MCF 10A (cell line): ENCODE results near the gene HNRNPL. TPM values are rescaled to one million over a fixed set of nuclear protein-coding genes. Genes with fewer than 3 reads are reported as not detected.
"Not testable (repeated sequence)": the region's sequence is repeated elsewhere in the genome, so short reads cannot be mapped to it uniquely, and the experiment has no call there.

Experiments used
- BruUV-seq: library from RNA; stranded (reverse); fragments of 400-500 nt; replicated peaks from 2 replicates; lab custom pipeline; 2021; lab: Mats Ljungman, UMichigan
- CTCF ChIA-PET: fragments of 300-600 bp; sonication (Branson Sonifier 250); formaldehyde crosslinking; extraction: SDS; loops from one replicate; lab custom pipeline; 2021; ENCODE audit warnings: antibody characterized with exemption, inconsistent platforms; lab: Yijun Ruan, JAX
- POLR2A ChIA-PET: fragments of 300-600, 350-650 bp; sonication (Branson Sonifier 250); formaldehyde crosslinking; extraction: SDS; loops from one replicate; lab custom pipeline; 2020; ENCODE audit warnings: antibody characterized with exemption, inconsistent platforms; lab: Yijun Ruan, JAX
- DNase-seq: peaks from one replicate; pipeline ENCODE4 v3.0.0-alpha.2; 2018; ENCODE audit not compliant: unreplicated experiment
- H3K27ac Mint-ChIP-seq: one replicate; pipeline ENCODE4 v1.8.0; 2022; ENCODE audit warnings: mild to moderate bottlenecking, low read depth, mixed read lengths; ENCODE audit not compliant: unreplicated experiment
- H3K27me3 Mint-ChIP-seq: one replicate; pipeline ENCODE4 v1.8.0; 2022; ENCODE audit warnings: mixed read lengths; ENCODE audit not compliant: insufficient read depth, unreplicated experiment
- H3K36me3 Mint-ChIP-seq: one replicate; pipeline ENCODE4 v1.8.0; 2022; ENCODE audit warnings: mild to moderate bottlenecking, moderate library complexity, mixed read lengths; ENCODE audit not compliant: insufficient read depth, unreplicated experiment
- H3K4me1 Mint-ChIP-seq: one replicate; pipeline ENCODE4 v1.8.0; 2022; ENCODE audit warnings: mixed read lengths; ENCODE audit not compliant: insufficient read depth, unreplicated experiment
- H3K4me3 Mint-ChIP-seq: one replicate; pipeline ENCODE4 v1.8.0; 2022; ENCODE audit warnings: mild to moderate bottlenecking, moderate library complexity, mixed read lengths; ENCODE audit not compliant: unreplicated experiment
- H3K9me3 Mint-ChIP-seq: one replicate; pipeline ENCODE4 v1.8.0; 2022; ENCODE audit warnings: mixed read lengths; ENCODE audit not compliant: unreplicated experiment
- CTCF ChIP-seq: fragments of 200-600 bp; IDR thresholded peaks from one replicate; pipeline ENCODE4 v1.8.0; 2022; ENCODE audit warnings: antibody characterized with exemption, mild to moderate bottlenecking; ENCODE audit not compliant: unreplicated experiment
- intact Hi-C: fragments of 100-400 bp; cut with micrococcal nuclease; formaldehyde crosslinking; loops from 2 replicates; pipeline ENCODE4 v1.14.1; 2022
- total RNA-seq: library from RNA; stranded (reverse); gene quantifications from 2 replicates; pipeline ENCODE4 v1.2.3, GENCODE V29; 2022

HNRNPL gene
- total RNA-seq, 1 experiment from 2014 or later: 421 TPM

GRCh38 chr19:38856813-38857212 is 7.0 kb upstream of the HNRNPL start:
- no peak for DNase-seq
- no peaks in the 10 kb centered on the region for H3K9me3 Mint-ChIP-seq
- ChIA-PET POLR2A (interaction anchor here (0.6 kb wide), 1 partner anchor 229 kb away, joined by 3 read pairs; no protein-coding TSS in a partner anchor), CTCF (no interaction called here)
- H3K4me1 Mint-ChIP-seq: peaks cover 6% of the 10 kb centered on the region
- TF ChIP-seq CTCF: no peak
- H3K36me3 Mint-ChIP-seq: no peaks in the 10 kb centered on the region
- no peak overlapping the region for H3K4me3 Mint-ChIP-seq
- no TSS peak for BruUV-seq
- H3K27ac Mint-ChIP-seq: no peak overlapping the region
- intact Hi-C loops: no loop called here
- no peaks in the 10 kb centered on the region for H3K27me3 Mint-ChIP-seq

GRCh38 chr19:38855751-38856150 is 6.0 kb upstream of the HNRNPL start:
- H3K27ac Mint-ChIP-seq, H3K4me1 Mint-ChIP-seq, CTCF ChIA-PET, POLR2A ChIA-PET, H3K27me3 Mint-ChIP-seq, H3K9me3 Mint-ChIP-seq, intact Hi-C loops, H3K36me3 Mint-ChIP-seq, BruUV-seq, H3K4me3 Mint-ChIP-seq, DNase-seq: not testable (repeated sequence)

- DNase-seq, POLR2A ChIA-PET, H3K27me3 Mint-ChIP-seq, H3K4me3 Mint-ChIP-seq, BruUV-seq, CTCF ChIA-PET, H3K27ac Mint-ChIP-seq, H3K4me1 Mint-ChIP-seq, H3K9me3 Mint-ChIP-seq, H3K36me3 Mint-ChIP-seq: not testable (repeated sequence)
- intact Hi-C loops: loop anchor here (5.0 kb wide), 1 partner anchor 203 kb away; no protein-coding TSS in a partner anchor
Measured at GRCh38 chr19:38854961-38855360, 5.2 kb upstream of the HNRNPL start.

GRCh38 chr19:38853214-38853613 is 3.4 kb upstream of the HNRNPL start:
- Mint-ChIP-seq H3K27me3 (no peaks in the 10 kb centered on the region), H3K9me3 (no peaks in the 10 kb centered on the region), H3K27ac (peak overlapping the region; percentile 99), H3K4me3 (peak overlapping the region; percentile 97), H3K4me1 (peaks cover 11% of the 10 kb centered on the region), H3K36me3 (peaks cover 17% of the 10 kb centered on the region)
- DNase-seq: no peak
- CTCF ChIA-PET: interaction anchor here (0.6 to 3.0 kb wide), 6 partner anchors 34 to 310 kb away, joined by 3 to 11 read pairs (median 5); partner anchors contain the start of genes MRPS12 and SARS2
- intact Hi-C loops: loop anchor here (5.0 kb wide), 1 partner anchor 201 kb away; no protein-coding TSS in a partner anchor
- TF ChIP-seq CTCF: no peak
- POLR2A ChIA-PET: interaction anchor here (0.7 to 4.1 kb wide), 19 partner anchors 8 to 479 kb away, joined by 3 to 40 read pairs (median 5); partner anchors contain the start of genes ACTN4, ECH1, MRPS12 and NFKBIB
- BruUV-seq: no TSS peak
